B cell (primary cell): Measurements from ENCODE around the gene PCNX4. TPM values are rescaled to one million over a fixed set of nuclear protein-coding genes. Genes with fewer than 3 reads are reported as not detected.

ENCODE experiments used
- ATAC-seq: fragments of 200-7000 bp; cut with Tn5 transposase; one replicate; pipeline ENCODE4 v1.10.0; 2021; ENCODE audit warnings: low read depth, mild to moderate bottlenecking, moderate number of reproducible peaks, moderate library complexity
- CTCF ChIA-PET: fragments of 350-600 bp; sonication (Branson Sonifier 250); formaldehyde crosslinking; loops from one replicate; lab custom pipeline; 2021; ENCODE audit warnings: antibody characterized with exemption, inconsistent platforms; lab: Charles Lee
- POLR2A ChIA-PET: fragments of 350-600 bp; sonication (Branson Sonifier 250); formaldehyde crosslinking; loops from one replicate; lab custom pipeline; 2021; ENCODE audit warnings: antibody characterized with exemption; lab: Charles Lee
- DNase-seq: peaks from one replicate; pipeline ENCODE4 v3.0.0; 2013
- H2AFZ ChIP-seq: 2 replicates; pipeline ENCODE4 v1.6.1; 2012; ENCODE audit warnings: mild to moderate bottlenecking, low read depth, low read length; ENCODE audit not compliant: insufficient read depth, poor library complexity, severe bottlenecking
- H3K27ac ChIP-seq, 2 donors: 1 replicate in 1 of 2; 2 replicates in 1 of 2; pipeline ENCODE4 v1.5.1; 2012 to 2013; ENCODE audit warnings: low read length in 2 of 2, mild to moderate bottlenecking in 2 of 2, moderate library complexity in 1 of 2
- H3K27me3 ChIP-seq, 4 experiments: fragments of 200-600 bp in 1 of 4; sonication (generic) in 1 of 4; replicated peaks in 1 of 4; 1 replicate in 2 of 4; 2 replicates in 2 of 4; pipeline versions ENCODE4 v1.6.1 to v1.7.0; 2013 to 2016; ENCODE audit warnings: low read length in 3 of 4, mild to moderate bottlenecking in 2 of 4, mixed read lengths in 1 of 4, moderate library complexity in 1 of 4; ENCODE audit not compliant: insufficient read depth in 4 of 4, control insufficient read depth in 3 of 4; ENCODE audit errors: control extremely low read depth in 1 of 4
- H3K36me3 ChIP-seq, 2 experiments: replicated peaks in 1 of 2; 1 replicate in 1 of 2; 2 replicates in 1 of 2; pipeline versions ENCODE4 v1.6.1 to v1.7.1; 2013; ENCODE audit warnings: low read length in 1 of 2; ENCODE audit not compliant: insufficient read depth in 2 of 2, control insufficient read depth in 1 of 2; ENCODE audit errors: control extremely low read depth in 1 of 2, extremely low read depth in 1 of 2
- H3K4me1 ChIP-seq, 2 donors: fragments of 200-600 bp in 1 of 2; sonication (generic) in 1 of 2; 1 replicate in 1 of 2; 2 replicates in 1 of 2; pipeline versions ENCODE4 v1.5.1 to v1.6.1; 2013 to 2017; ENCODE audit warnings: low read length in 2 of 2; ENCODE audit not compliant: control insufficient read depth in 2 of 2, insufficient read depth in 2 of 2
- H3K4me2 ChIP-seq: replicated peaks from 2 replicates; pipeline ENCODE3; 2012; ENCODE audit warnings: mild to moderate bottlenecking, low read depth, low read length; ENCODE audit not compliant: poor library complexity, severe bottlenecking
- H3K4me3 ChIP-seq, 5 experiments: fragments of 200-600 bp in 1 of 5; sonication (generic) in 1 of 5; 1 replicate in 3 of 5; 2 replicates in 2 of 5; pipeline versions ENCODE4 v1.5.1 to v1.7.0; 2011 to 2016; ENCODE audit warnings: low read length in 4 of 5, mild to moderate bottlenecking in 4 of 5, low read depth in 2 of 5, control low read depth in 1 of 5, moderate library complexity in 1 of 5; ENCODE audit not compliant: insufficient read depth in 1 of 5; ENCODE audit errors: control extremely low read depth in 1 of 5, extremely low read depth in 1 of 5
- H3K79me2 ChIP-seq: fragments of 200-600 bp; sonication (generic); one replicate; pipeline ENCODE4 v1.6.0; 2016; ENCODE audit warnings: low read length; ENCODE audit not compliant: control insufficient read depth, insufficient read depth
- H3K9ac ChIP-seq: fragments of 200-600 bp; sonication (generic); 2 replicates; pipeline ENCODE4 v1.6.1; 2017; ENCODE audit warnings: mild to moderate bottlenecking, low read length, moderate library complexity
- H3K9me3 ChIP-seq, 3 donors: one replicate each; pipeline versions ENCODE4 v1.6.1 to v1.7.1; 2013; ENCODE audit warnings: low read length in 2 of 3; ENCODE audit not compliant: control insufficient read depth in 2 of 3, insufficient read depth in 1 of 3; ENCODE audit errors: control extremely low read depth in 1 of 3
- H4K20me1 ChIP-seq: 2 replicates; pipeline ENCODE4 v1.6.0; 2012; ENCODE audit warnings: mild to moderate bottlenecking, low read length; ENCODE audit not compliant: insufficient read depth, control insufficient read depth, poor library complexity, severe bottlenecking
- H3K27ac Mint-ChIP-seq: one replicate; pipeline ENCODE4 v1.8.0; 2021; ENCODE audit warnings: mixed read lengths
- H3K27me3 Mint-ChIP-seq: one replicate; pipeline ENCODE4 v1.8.0; 2021; ENCODE audit warnings: mixed read lengths
- H3K4me1 Mint-ChIP-seq: one replicate; pipeline ENCODE4 v1.8.0; 2021; ENCODE audit warnings: mixed read lengths
- H3K4me3 Mint-ChIP-seq: one replicate; pipeline ENCODE4 v1.8.0; 2021; ENCODE audit warnings: mixed read lengths
- H3K9me3 Mint-ChIP-seq: one replicate; pipeline ENCODE4 v1.8.0; 2022; ENCODE audit warnings: mixed read lengths; ENCODE audit not compliant: insufficient read depth
- EZH2 ChIP-seq: IDR thresholded peaks from 2 replicates; pipeline ENCODE4 v1.6.1; 2012; ENCODE audit warnings: borderline replicate concordance, low read depth, mild to moderate bottlenecking, moderate library complexity, low read length; ENCODE audit not compliant: insufficient read depth, poor library complexity, severe bottlenecking
- WGBS: methylation state at CpG from one replicate; pipeline ENCODE4 v1.1.5; 2013; ENCODE audit warnings: missing lambda C conversion rate; ENCODE audit not compliant: insufficient coverage; 5-methylcytosine and 5-hydroxymethylcytosine counted together
- intact Hi-C: fragments of 100-400 bp; cut with micrococcal nuclease; formaldehyde crosslinking; loops from one replicate; pipeline ENCODE4 v1.10.0; 2022
- polyA plus RNA-seq: library from polyadenylated mRNA; depleted of rRNA; stranded (reverse); fragments of >200 nt; gene quantifications from 2 replicates; pipeline ENCODE4 v1.2.3, GENCODE V29; 2012
- total RNA-seq, 2 donors: library from RNA; stranded (reverse); fragments of 120-200 nt in 1 of 2; gene quantifications; 1 replicate in 1 of 2; 2 replicates in 1 of 2; pipeline versions ENCODE4 v1.2.3 to v1.2.4, GENCODE V29; 2013 to 2022
- TF ChIP-seq, protein P1 (sequence below): fragments of 200-600 bp; IDR thresholded peaks from one replicate; pipeline ENCODE4 v1.8.0; 2022; ENCODE audit warnings: antibody characterized with exemption, mild to moderate bottlenecking

Gene PCNX4
- total and polyA plus RNA-seq, 2 donors (not counting 1 experiment from before 2014, with no cell fraction given), result 17.8 to 53.4 TPM

DNA sequence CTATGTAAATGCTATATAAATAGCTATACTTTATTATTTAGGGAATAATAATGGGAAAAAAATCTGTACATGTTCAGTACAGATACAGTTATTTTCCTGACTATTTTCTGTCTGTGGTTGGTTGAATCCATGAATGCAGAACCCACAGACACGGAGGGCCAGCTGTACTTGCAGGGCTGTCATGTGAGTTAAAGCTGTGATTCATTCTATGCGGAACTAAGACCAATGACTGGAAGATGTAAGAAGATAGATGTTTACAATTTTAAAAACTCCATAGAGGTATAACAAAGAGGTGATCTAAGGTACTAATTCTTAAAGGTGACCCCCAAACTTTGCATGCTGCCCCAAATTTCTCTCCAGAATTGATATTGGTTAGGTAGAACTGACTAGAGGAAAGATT, 14.6 kb downstream of the PCNX4 start:
- Mint-ChIP-seq H3K27me3 (no peaks in the 10 kb centered on the region), H3K4me3 (no peak overlapping the region), H3K4me1 (peaks cover 23% of the 10 kb centered on the region), H3K27ac (no peak overlapping the region), H3K9me3 (peaks cover 3% of the 10 kb centered on the region)
- H2AFZ ChIP-seq, result no peak overlapping the region
- DNase-seq (peak; percentile 17), ATAC-seq (no peak)
- CTCF ChIA-PET, result no interaction called here
- no peaks in the 10 kb centered on the region for H3K4me1 ChIP-seq
- H3K9me3 ChIP-seq, result peaks cover 2 to 5% (median 2%) of the 10 kb centered on the region in 3 donors
- no peak overlapping the region for H3K27ac ChIP-seq
- peaks cover 34% of the 10 kb centered on the region for H3K79me2 ChIP-seq
- H3K4me2 ChIP-seq, result no peak overlapping the region
- POLR2A ChIA-PET, result no interaction called here
- no peaks in the 10 kb centered on the region for H4K20me1 ChIP-seq
- H3K9ac ChIP-seq, result no peak overlapping the region
- 40% methylated on average over 1 of the region's 2 CpGs for WGBS
- TF ChIP-seq EZH2, result no peak
- TF ChIP-seq, protein P1, sequence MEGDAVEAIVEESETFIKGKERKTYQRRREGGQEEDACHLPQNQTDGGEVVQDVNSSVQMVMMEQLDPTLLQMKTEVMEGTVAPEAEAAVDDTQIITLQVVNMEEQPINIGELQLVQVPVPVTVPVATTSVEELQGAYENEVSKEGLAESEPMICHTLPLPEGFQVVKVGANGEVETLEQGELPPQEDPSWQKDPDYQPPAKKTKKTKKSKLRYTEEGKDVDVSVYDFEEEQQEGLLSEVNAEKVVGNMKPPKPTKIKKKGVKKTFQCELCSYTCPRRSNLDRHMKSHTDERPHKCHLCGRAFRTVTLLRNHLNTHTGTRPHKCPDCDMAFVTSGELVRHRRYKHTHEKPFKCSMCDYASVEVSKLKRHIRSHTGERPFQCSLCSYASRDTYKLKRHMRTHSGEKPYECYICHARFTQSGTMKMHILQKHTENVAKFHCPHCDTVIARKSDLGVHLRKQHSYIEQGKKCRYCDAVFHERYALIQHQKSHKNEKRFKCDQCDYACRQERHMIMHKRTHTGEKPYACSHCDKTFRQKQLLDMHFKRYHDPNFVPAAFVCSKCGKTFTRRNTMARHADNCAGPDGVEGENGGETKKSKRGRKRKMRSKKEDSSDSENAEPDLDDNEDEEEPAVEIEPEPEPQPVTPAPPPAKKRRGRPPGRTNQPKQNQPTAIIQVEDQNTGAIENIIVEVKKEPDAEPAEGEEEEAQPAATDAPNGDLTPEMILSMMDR, result no peak
- intact Hi-C loops, result no loop called here
- H3K27me3 ChIP-seq, result no peaks in the 10 kb centered on the region
- H3K36me3 ChIP-seq, result peaks cover 0 to 2% of the 10 kb centered on the region in 2 experiments
- H3K4me3 ChIP-seq, result no peak overlapping the region

- H2AFZ ChIP-seq, result no peak overlapping the region
- ChIA-PET CTCF (no interaction called here), POLR2A (no interaction called here)
- no peak overlapping the region for H3K4me2 ChIP-seq
- WGBS, result 100% methylated on average over 1 of the region's 4 CpGs
- H4K20me1 ChIP-seq, result no peaks in the 10 kb centered on the region
- Mint-ChIP-seq H3K9me3 (peaks cover 3% of the 10 kb centered on the region), H3K4me3 (no peak overlapping the region), H3K27me3 (no peaks in the 10 kb centered on the region), H3K27ac (no peak overlapping the region), H3K4me1 (peaks cover 18% of the 10 kb centered on the region)
- TF ChIP-seq, protein P1, result no peak
- TF ChIP-seq EZH2, result no peak
- H3K79me2 ChIP-seq, result peaks cover 34% of the 10 kb centered on the region
- peaks cover 2 to 5% (median 2%) of the 10 kb centered on the region in 3 donors for H3K9me3 ChIP-seq
- peaks cover 0 to 2% of the 10 kb centered on the region in 2 experiments for H3K36me3 ChIP-seq
- H3K27ac ChIP-seq, result no peak overlapping the region
- DNase-seq (no peak), ATAC-seq (no peak)
- no peaks in the 10 kb centered on the region for H3K27me3 ChIP-seq
- no peak overlapping the region for H3K4me3 ChIP-seq
- H3K4me1 ChIP-seq, result no peaks in the 10 kb centered on the region
- no peak overlapping the region for H3K9ac ChIP-seq
- intact Hi-C loops, result no loop called here
These were observed 15.8 kb downstream of the PCNX4 start for GRCh38 chr14:60107477-60107876.
